PC-9 (cell line): ENCODE results near the gene COL1A2. TPM values are rescaled to one million over a fixed set of nuclear protein-coding genes. Genes with fewer than 3 reads are reported as not detected.

Source experiments
- BruUV-seq: library from RNA; stranded (reverse); fragments of 400-500 nt; replicated peaks from 2 replicates; lab custom pipeline; 2021; lab: Mats Ljungman, UMichigan
- CTCF ChIA-PET: fragments of 300-600 bp; sonication (Branson Sonifier 250); formaldehyde crosslinking; loops from one replicate; lab custom pipeline; 2022; ENCODE audit warnings: antibody characterized with exemption; lab: Charles Lee
- POLR2A ChIA-PET: fragments of 300-600 bp; sonication (Branson Sonifier 250); formaldehyde crosslinking; loops from one replicate; lab custom pipeline; 2022; ENCODE audit warnings: antibody characterized with exemption; ENCODE audit not compliant: unreplicated experiment; lab: Charles Lee
- DNase-seq, 2 experiments: peaks; one replicate each; pipeline versions ENCODE4 v3.0.0 to v3.0.0-alpha.2; 2015 to 2022; ENCODE audit warnings: mixed read lengths in 1 of 2
- H2AFZ ChIP-seq: fragments of 200-600 bp; sonication (generic); 2 replicates; pipeline ENCODE4 v1.8.1; 2017; ENCODE audit warnings: antibody characterized with exemption
- H3F3A ChIP-seq: fragments of 200-600 bp; sonication (generic); 2 replicates; pipeline ENCODE4 v1.8.1; 2017; ENCODE audit warnings: antibody characterized with exemption, mild to moderate bottlenecking, low read depth; ENCODE audit not compliant: insufficient read depth
- H3K27ac ChIP-seq: fragments of 200-600 bp; sonication (generic); 2 replicates; pipeline ENCODE4 v1.6.1; 2016; ENCODE audit warnings: mixed run types
- H3K27me3 ChIP-seq: fragments of 200-600 bp; sonication (generic); 2 replicates; pipeline ENCODE4 v1.6.1; 2016; ENCODE audit warnings: low read depth, mixed run types; ENCODE audit not compliant: insufficient read depth
- H3K36me3 ChIP-seq: fragments of 200-600 bp; sonication (generic); 2 replicates; pipeline ENCODE4 v1.6.1; 2016; ENCODE audit warnings: low read depth, mixed run types
- H3K4me1 ChIP-seq: fragments of 200-600 bp; sonication (generic); replicated peaks from 2 replicates; pipeline ENCODE4 v1.6.1; 2016; ENCODE audit warnings: mixed run types; ENCODE audit not compliant: insufficient read depth
- H3K4me2 ChIP-seq: fragments of 200-600 bp; sonication (generic); 2 replicates; pipeline ENCODE4 v1.6.1; 2017; ENCODE audit warnings: mixed run types
- H3K4me3 ChIP-seq: fragments of 200-600 bp; sonication (generic); 2 replicates; pipeline ENCODE4 v1.6.1; 2016; ENCODE audit warnings: mixed run types
- H3K79me2 ChIP-seq: fragments of 200-600 bp; sonication (generic); 2 replicates; pipeline ENCODE4 v1.6.1; 2017; ENCODE audit warnings: low read depth, mixed run types
- H3K9me2 ChIP-seq: fragments of 200-600 bp; sonication (generic); 2 replicates; pipeline ENCODE4 v1.8.1; 2017; ENCODE audit warnings: mild to moderate bottlenecking; ENCODE audit not compliant: insufficient read depth
- H3K9me3 ChIP-seq: fragments of 200-600 bp; sonication (generic); 2 replicates; pipeline ENCODE4 v1.8.1; 2016; ENCODE audit warnings: low read depth; ENCODE audit not compliant: insufficient read depth
- H4K20me1 ChIP-seq: fragments of 200-600 bp; sonication (generic); 2 replicates; pipeline ENCODE4 v1.8.1; 2017; ENCODE audit not compliant: insufficient read depth
- EZH2 ChIP-seq: fragments of 200-600 bp; sonication (generic); IDR thresholded peaks from 2 replicates; pipeline ENCODE4 v1.8.0; 2017; ENCODE audit warnings: antibody characterized with exemption, low read depth
- intact Hi-C: fragments of 100-400 bp; cut with micrococcal nuclease; formaldehyde crosslinking; loops from one replicate; pipeline ENCODE4 v1.10.0; 2022; ENCODE audit not compliant: unreplicated experiment
- total RNA-seq: library from RNA; stranded (reverse); gene quantifications from 2 replicates; pipeline ENCODE4 v1.2.3, GENCODE V29; 2021
- TF ChIP-seq, protein P1 (sequence below): fragments of 200-600 bp; sonication (generic); conservative IDR thresholded peaks from 2 replicates; pipeline ENCODE4 v1.6.1; 2017; ENCODE audit warnings: mixed run types, antibody characterized with exemption, mild to moderate bottlenecking, moderate library complexity

Gene COL1A2
- total RNA-seq, 1 experiment from 2014 or later, result not detected

DNA sequence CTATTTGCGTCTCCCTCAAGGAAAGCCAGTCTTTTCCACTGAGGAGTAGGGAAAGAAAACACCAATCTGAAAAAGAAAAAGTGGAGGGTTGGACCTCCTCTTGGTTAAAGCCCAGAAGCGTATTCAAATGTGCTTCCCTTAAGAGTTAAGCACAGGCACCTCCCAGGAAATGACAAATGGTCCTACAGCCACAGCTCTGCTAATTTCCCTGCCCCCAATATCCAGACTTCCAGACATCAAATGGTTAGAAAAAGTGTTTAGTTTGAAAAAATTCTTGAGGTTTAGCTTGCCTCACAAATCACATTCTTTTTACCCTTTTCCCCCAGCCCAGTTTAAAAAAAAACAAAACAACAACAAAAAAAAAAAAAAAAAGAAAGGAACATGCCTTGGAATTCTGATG lies 19.0 kb upstream of the COL1A2 start:
- TF ChIP-seq, protein P1, sequence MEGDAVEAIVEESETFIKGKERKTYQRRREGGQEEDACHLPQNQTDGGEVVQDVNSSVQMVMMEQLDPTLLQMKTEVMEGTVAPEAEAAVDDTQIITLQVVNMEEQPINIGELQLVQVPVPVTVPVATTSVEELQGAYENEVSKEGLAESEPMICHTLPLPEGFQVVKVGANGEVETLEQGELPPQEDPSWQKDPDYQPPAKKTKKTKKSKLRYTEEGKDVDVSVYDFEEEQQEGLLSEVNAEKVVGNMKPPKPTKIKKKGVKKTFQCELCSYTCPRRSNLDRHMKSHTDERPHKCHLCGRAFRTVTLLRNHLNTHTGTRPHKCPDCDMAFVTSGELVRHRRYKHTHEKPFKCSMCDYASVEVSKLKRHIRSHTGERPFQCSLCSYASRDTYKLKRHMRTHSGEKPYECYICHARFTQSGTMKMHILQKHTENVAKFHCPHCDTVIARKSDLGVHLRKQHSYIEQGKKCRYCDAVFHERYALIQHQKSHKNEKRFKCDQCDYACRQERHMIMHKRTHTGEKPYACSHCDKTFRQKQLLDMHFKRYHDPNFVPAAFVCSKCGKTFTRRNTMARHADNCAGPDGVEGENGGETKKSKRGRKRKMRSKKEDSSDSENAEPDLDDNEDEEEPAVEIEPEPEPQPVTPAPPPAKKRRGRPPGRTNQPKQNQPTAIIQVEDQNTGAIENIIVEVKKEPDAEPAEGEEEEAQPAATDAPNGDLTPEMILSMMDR, result no peak
- TF ChIP-seq EZH2, result no peak
- H4K20me1 ChIP-seq, result no peaks in the 10 kb centered on the region
- no peaks in the 10 kb centered on the region for H3K9me3 ChIP-seq
- no peaks in the 10 kb centered on the region for H3K4me1 ChIP-seq
- no peak overlapping the region for H3K4me2 ChIP-seq
- no peak overlapping the region for H3K4me3 ChIP-seq
- intact Hi-C loops, result no loop called here
- H3F3A ChIP-seq, result no peaks in the 10 kb centered on the region
- H3K27me3 ChIP-seq, result no peaks in the 10 kb centered on the region
- no peaks in the 10 kb centered on the region for H3K36me3 ChIP-seq
- no TSS peak for BruUV-seq
- no peaks in the 10 kb centered on the region for H3K79me2 ChIP-seq
- ChIA-PET POLR2A (no interaction called here), CTCF (no interaction called here)
- no peak for DNase-seq
- H3K9me2 ChIP-seq, result no peaks in the 10 kb centered on the region
- H3K27ac ChIP-seq, result no peak overlapping the region
- no peak overlapping the region for H2AFZ ChIP-seq

DNA sequence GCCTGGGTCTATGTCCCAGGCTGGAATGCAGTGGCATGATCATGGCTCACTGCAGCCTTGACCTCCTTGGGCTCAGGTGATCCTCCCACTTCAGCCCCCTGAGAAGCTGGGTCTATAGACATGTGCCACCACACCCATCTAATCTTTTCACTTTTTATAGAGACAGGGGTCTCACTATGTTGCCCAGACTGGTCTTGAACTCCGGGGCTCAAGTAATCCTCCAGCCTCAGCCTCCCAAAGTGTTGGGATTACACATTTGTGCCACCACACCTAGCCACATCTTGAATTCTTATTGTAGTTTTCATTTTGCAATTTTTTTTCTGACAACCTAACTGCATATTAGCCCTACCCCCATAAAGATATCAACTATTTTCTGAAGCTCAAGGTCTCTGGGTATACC lies 18.4 kb upstream of the COL1A2 start:
- BruUV-seq, result no TSS peak
- H3K27ac ChIP-seq, result no peak overlapping the region

DNA sequence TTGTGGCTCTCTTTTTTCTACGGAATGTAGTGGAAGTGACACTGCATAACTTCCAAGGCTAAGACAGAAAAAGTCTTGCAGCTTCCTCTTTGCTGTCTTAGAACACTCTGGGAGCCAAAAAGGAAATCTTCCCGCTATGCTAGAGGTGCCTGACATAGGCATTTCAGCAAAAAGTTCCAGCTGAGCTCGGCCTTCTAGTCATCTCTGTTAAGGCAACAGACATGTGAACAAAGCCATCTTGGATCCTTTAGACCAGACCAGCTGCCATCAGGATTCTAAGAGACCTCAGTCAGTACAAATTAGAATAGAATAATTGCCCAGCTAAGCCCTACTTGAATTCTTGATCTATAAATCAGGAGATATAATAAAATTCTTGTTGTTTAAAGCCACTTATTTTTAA lies 16.3 kb upstream of the COL1A2 start:
- Histone ChIP-seq H3K27me3 (no peaks in the 10 kb centered on the region), H4K20me1 (no peaks in the 10 kb centered on the region), H3K79me2 (no peaks in the 10 kb centered on the region), H3K4me1 (no peaks in the 10 kb centered on the region), H3K4me3 (no peak overlapping the region), H3F3A (no peaks in the 10 kb centered on the region), H2AFZ (no peak overlapping the region), H3K9me2 (no peaks in the 10 kb centered on the region), H3K4me2 (no peak overlapping the region), H3K27ac (no peak overlapping the region), H3K36me3 (no peaks in the 10 kb centered on the region), H3K9me3 (no peaks in the 10 kb centered on the region)
- no TSS peak for BruUV-seq
- intact Hi-C loops, result no loop called here
- TF ChIP-seq, protein P1, result no peak
- TF ChIP-seq EZH2, result no peak
- POLR2A ChIA-PET, result no interaction called here
- CTCF ChIA-PET, result no interaction called here
- DNase-seq, result no peak

More for the DNA sequence above, 18.4 kb upstream of the COL1A2 start:
- no peaks in the 10 kb centered on the region for H3K27me3 ChIP-seq
- H3K79me2 ChIP-seq, result no peaks in the 10 kb centered on the region
- TF ChIP-seq EZH2, result no peak
- TF ChIP-seq, protein P1, result no peak
- POLR2A ChIA-PET, result no interaction called here
- no peak overlapping the region for H3K4me3 ChIP-seq
- H3K36me3 ChIP-seq, result no peaks in the 10 kb centered on the region
- H3K9me3 ChIP-seq, result no peaks in the 10 kb centered on the region
- no peaks in the 10 kb centered on the region for H3K4me1 ChIP-seq
- no peak overlapping the region for H3K4me2 ChIP-seq
- intact Hi-C loops, result no loop called here
- CTCF ChIA-PET, result no interaction called here
- no peaks in the 10 kb centered on the region for H3F3A ChIP-seq
- no peaks in the 10 kb centered on the region for H3K9me2 ChIP-seq
- no peaks in the 10 kb centered on the region for H4K20me1 ChIP-seq
- DNase-seq, result no peak
- no peak overlapping the region for H2AFZ ChIP-seq
